Vagina (tissue), 2 donors: ENCODE results near the gene GBF1. TPM values are rescaled to one million over a fixed set of nuclear protein-coding genes. Genes with fewer than 3 reads are reported as not detected.
A peak's percentile ranks its signal among the peaks of the same experiment; 100 is the strongest.

ENCODE experiments used
- DNase-seq, 2 donors: peaks; one replicate each; pipeline ENCODE4 v3.0.0-alpha.2; 2017; ENCODE audit errors: extremely low spot score in 2 of 2
- H3K27ac ChIP-seq: fragments of 200-600 bp; sonication (generic); one replicate; pipeline ENCODE4 v1.5.1; 2019
- H3K27me3 ChIP-seq: fragments of 200-600 bp; sonication (generic); one replicate; pipeline ENCODE4 v1.5.1; 2019
- H3K36me3 ChIP-seq, 2 donors: fragments of 200-600 bp; sonication (generic); one replicate each; pipeline ENCODE4 v1.5.1; 2017 to 2019
- H3K4me1 ChIP-seq: fragments of 200-600 bp; sonication (generic); one replicate; pipeline ENCODE4 v1.5.1; 2019
- H3K4me3 ChIP-seq, 2 donors: fragments of 200-600 bp; sonication (generic); 1 replicate in 1 of 2; 2 replicates in 1 of 2; pipeline ENCODE4 v1.5.1; 2016 to 2019
- H3K9me3 ChIP-seq: fragments of 200-600 bp; sonication (generic); one replicate; pipeline ENCODE4 v1.5.1; 2019
- CTCF ChIP-seq, 3 experiments: fragments of 450-650 bp in 2 of 3; fragments of 200-600 bp in 1 of 3; sonication (generic) in 1 of 3; IDR thresholded peaks; one replicate each; pipeline ENCODE4 v1.5.1; 2017 to 2019; ENCODE audit warnings: antibody characterized with exemption in 3 of 3, mild to moderate bottlenecking in 2 of 3, moderate library complexity in 2 of 3
- POLR2A ChIP-seq, 2 donors: fragments of 450-650 bp; IDR thresholded peaks; one replicate each; pipeline ENCODE4 v1.6.1; 2017; ENCODE audit warnings: antibody characterized with exemption in 2 of 2, mild to moderate bottlenecking in 2 of 2, moderate library complexity in 2 of 2
- POLR2AphosphoS5 ChIP-seq, 2 donors: sonication (generic); formaldehyde crosslinking; IDR thresholded peaks; one replicate each; pipeline ENCODE4 v1.9.0; 2017; ENCODE audit warnings: antibody characterized with exemption in 2 of 2, mild to moderate bottlenecking in 2 of 2, low read depth in 1 of 2; ENCODE audit not compliant: insufficient read depth in 1 of 2
- intact Hi-C: fragments of 100-400 bp; cut with DNase I; formaldehyde crosslinking; loops from one replicate; pipeline ENCODE4 v1.15.1; 2023
- total RNA-seq: library from RNA; depleted of rRNA; stranded (reverse); fragments of >200 nt; gene quantifications from one replicate; pipeline ENCODE4 v1.2.3, GENCODE V29; 2016

The GBF1 gene
- total RNA-seq, 1 donor from 2014 or later, result 48.9 TPM

- Histone ChIP-seq H3K4me3 (no peak overlapping the region), H3K36me3 (no peaks in the 10 kb centered on the region), H3K27ac (no peak overlapping the region), H3K27me3 (no peaks in the 10 kb centered on the region), H3K4me1 (peaks cover 24% of the 10 kb centered on the region), H3K9me3 (no peaks in the 10 kb centered on the region)
- intact Hi-C loops, result no loop called here
- TF ChIP-seq CTCF (IDR thresholded peaks at IDR 0.05) (no peak), POLR2AphosphoS5 (IDR thresholded peaks at IDR 0.05; ENCODE audit: insufficient read depth in 1 of 2, low read depth in 1 of 2) (no peak), POLR2A (IDR thresholded peaks at IDR 0.05) (no peak)
- no peak for DNase-seq
Measured at GRCh38 chr10:102237711-102238252, 7.5 kb upstream of the GBF1 start.

GRCh38 chr10:102240467-102241031 lies 4.8 kb upstream of the GBF1 start:
- no peaks in the 10 kb centered on the region for H3K27me3 ChIP-seq
- H3K9me3 ChIP-seq, result no peaks in the 10 kb centered on the region
- intact Hi-C loops, result no loop called here
- TF ChIP-seq CTCF (IDR thresholded peaks at IDR 0.05) (no peak), POLR2AphosphoS5 (IDR thresholded peaks at IDR 0.05; ENCODE audit: insufficient read depth in 1 of 2, low read depth in 1 of 2) (no peak), POLR2A (IDR thresholded peaks at IDR 0.05) (no peak)
- peaks cover 31% of the 10 kb centered on the region for H3K4me1 ChIP-seq
- H3K36me3 ChIP-seq, result no peaks in the 10 kb centered on the region
- DNase-seq, result no peak
- peak overlapping the region; percentile 15 for H3K27ac ChIP-seq
- H3K4me3 ChIP-seq, result peak overlapping the region; percentile 53 to 61

- TF ChIP-seq POLR2AphosphoS5 (IDR thresholded peaks at IDR 0.05; ENCODE audit: insufficient read depth in 1 of 2, low read depth in 1 of 2) (no peak), CTCF (IDR thresholded peaks at IDR 0.05) (no peak), POLR2A (IDR thresholded peaks at IDR 0.05) (no peak)
- intact Hi-C loops, result no loop called here
- Histone ChIP-seq H3K27me3 (no peaks in the 10 kb centered on the region), H3K36me3 (no peaks in the 10 kb centered on the region), H3K9me3 (no peaks in the 10 kb centered on the region), H3K4me1 (peaks cover 33% of the 10 kb centered on the region), H3K27ac (peak overlapping the region; percentile 15), H3K4me3 (peak overlapping the region; percentile 53 to 61)
- DNase-seq, result no peak
Measured at GRCh38 chr10:102241032-102241443, 4.3 kb upstream of the GBF1 start.

- Histone ChIP-seq H3K36me3 (no peaks in the 10 kb centered on the region), H3K4me1 (peaks cover 39% of the 10 kb centered on the region), H3K4me3 (peak within 1 kb of the TSS; percentile 53 to 61), H3K27me3 (no peaks in the 10 kb centered on the region), H3K9me3 (no peaks in the 10 kb centered on the region), H3K27ac (peak within 1 kb of the TSS; percentile 15)
- intact Hi-C loops, result no loop called here
- no peak for DNase-seq
- TF ChIP-seq POLR2A (IDR thresholded peaks at IDR 0.05) (no peak), POLR2AphosphoS5 (IDR thresholded peaks at IDR 0.05; ENCODE audit: insufficient read depth in 1 of 2, low read depth in 1 of 2) (peak; percentile 61 to 66)
Measured at GRCh38 chr10:102241444-102242117, 3.8 kb upstream of the GBF1 start, which contains the start of gene PITX3. Gene PITX3, minus strand, starts transcription at chr10:102241512. Its CDS starts 9,432 bp downstream, at chr10:102232080.

- H3K27ac ChIP-seq, result no peak overlapping the region
- H3K9me3 ChIP-seq, result no peaks in the 10 kb centered on the region
- no peak for DNase-seq
- H3K27me3 ChIP-seq, result no peaks in the 10 kb centered on the region
- H3K36me3 ChIP-seq, result no peaks in the 10 kb centered on the region
- H3K4me3 ChIP-seq, result peak overlapping the region; percentile 53 to 61
- intact Hi-C loops, result no loop called here
- TF ChIP-seq POLR2AphosphoS5 (IDR thresholded peaks at IDR 0.05; ENCODE audit: insufficient read depth in 1 of 2, low read depth in 1 of 2), result no peak
- no peak for TF ChIP-seq POLR2A (IDR thresholded peaks at IDR 0.05)
- TF ChIP-seq CTCF (IDR thresholded peaks at IDR 0.05), result no peak
- peaks cover 44% of the 10 kb centered on the region for H3K4me1 ChIP-seq
Measured at GRCh38 chr10:102242118-102242485, 3.2 kb upstream of the GBF1 start.
